Sigmoid colon (tissue), 4 donors: ENCODE measurements around the gene HSD17B12.

Source experiments
- CTCF ChIP-seq, 4 experiments: fragments of 450-650 bp in 3 of 4; fragments of 200-600 bp in 1 of 4; IDR thresholded peaks; one replicate each; pipeline ENCODE4 v1.5.1; 2016 to 2019; ENCODE audit warnings: antibody characterized with exemption in 4 of 4, mild to moderate bottlenecking in 3 of 4, moderate library complexity in 2 of 4
- EP300 ChIP-seq, 4 donors: sonication (generic); formaldehyde crosslinking; IDR thresholded peaks; one replicate each; pipeline ENCODE4 v1.6.1; 2017; ENCODE audit warnings: antibody characterized with exemption in 4 of 4

- no peak for TF ChIP-seq CTCF (IDR thresholded peaks at IDR 0.05)
- TF ChIP-seq EP300 (IDR thresholded peaks at IDR 0.05): no peak
Observed at GRCh38 chr11:43772733-43773132, 92.2 kb downstream of the HSD17B12 start.
